Smooth muscle cell (in vitro differentiated cells): ENCODE data around the gene HOXA13. TPM values are rescaled to one million over a fixed set of nuclear protein-coding genes. Genes with fewer than 3 reads are reported as not detected.
A peak's percentile ranks its signal among the peaks of the same experiment; 100 is the strongest.

Source experiments
- DNase-seq: peaks from one replicate; lab custom pipeline; 2025; ENCODE audit not compliant: unreplicated experiment; lab: John Stamatoyannopoulos, UW
- H2AFZ ChIP-seq: fragments of 200-600 bp; sonication (generic); 2 replicates; pipeline ENCODE4 v1.6.0; 2016; ENCODE audit warnings: antibody characterized with exemption, low read depth, mild to moderate bottlenecking
- H3F3A ChIP-seq: fragments of 200-600 bp; sonication (generic); 2 replicates; pipeline ENCODE4 v1.6.0; 2017; ENCODE audit warnings: antibody characterized with exemption, low read depth
- H3K27ac ChIP-seq: fragments of 200-600 bp; sonication (generic); 2 replicates; pipeline ENCODE4 v1.5.1; 2016; ENCODE audit warnings: low read depth, mild to moderate bottlenecking
- H3K27me3 ChIP-seq: fragments of 200-600 bp; sonication (generic); 2 replicates; pipeline ENCODE4 v1.6.1; 2016; ENCODE audit warnings: low read depth, mild to moderate bottlenecking
- H3K36me3 ChIP-seq: fragments of 200-600 bp; sonication (generic); 2 replicates; pipeline ENCODE4 v1.5.1; 2016; ENCODE audit warnings: low read depth
- H3K4me1 ChIP-seq: fragments of 200-600 bp; sonication (generic); 2 replicates; pipeline ENCODE4 v1.5.1; 2016; ENCODE audit warnings: low read depth
- H3K4me2 ChIP-seq: fragments of 200-600 bp; sonication (generic); 2 replicates; pipeline ENCODE4 v1.6.0; 2016; ENCODE audit warnings: mild to moderate bottlenecking
- H3K4me3 ChIP-seq: fragments of 200-600 bp; sonication (generic); 2 replicates; pipeline ENCODE4 v1.5.1; 2016; ENCODE audit warnings: mild to moderate bottlenecking
- H3K79me2 ChIP-seq: fragments of 200-600 bp; sonication (generic); 2 replicates; pipeline ENCODE4 v1.6.0; 2016; ENCODE audit warnings: low read depth, mild to moderate bottlenecking
- H3K9ac ChIP-seq: fragments of 200-600 bp; sonication (generic); 2 replicates; pipeline ENCODE4 v1.6.0; 2016; ENCODE audit warnings: low read depth
- H3K9me3 ChIP-seq: fragments of 200-600 bp; sonication (generic); replicated peaks from 2 replicates; pipeline ENCODE4 v1.5.1; 2016; ENCODE audit warnings: low read depth
- H4K20me1 ChIP-seq: fragments of 200-600 bp; sonication (generic); 2 replicates; pipeline ENCODE4 v1.6.0; 2016; ENCODE audit warnings: low read depth
- CTCF ChIP-seq: fragments of 200-600 bp; sonication (generic); IDR thresholded peaks from 2 replicates; pipeline ENCODE4 v1.5.1; 2017; ENCODE audit warnings: borderline replicate concordance, mild to moderate bottlenecking, antibody characterized with exemption; ENCODE audit not compliant: insufficient read depth, poor library complexity, severe bottlenecking
- WGBS: methylation state at CpG from one replicate; pipeline ENCODE4 v1.1.7; 2016; ENCODE audit warnings: low lambda C conversion rate; 5-methylcytosine and 5-hydroxymethylcytosine counted together
- polyA plus RNA-seq: library from polyadenylated mRNA; unstranded; fragments of >200 nt; fragmentation: Nextera tagmentation; extraction: Ambion mirVana; gene quantifications from 2 replicates; pipeline ENCODE4 v1.2.1, GENCODE V29; 2016
- total RNA-seq: library from RNA; depleted of rRNA; stranded (reverse); fragments of >200 nt; gene quantifications from 2 replicates; pipeline ENCODE4 v1.2.3, GENCODE V29; 2014

The HOXA13 gene
- total and polyA plus RNA-seq, 2 experiments from 2014 or later: 10.0 to 14.2 TPM

- DNase-seq: no peak
- Histone ChIP-seq H3K4me2 (peak overlapping the region; percentile 89), H3K36me3 (no peaks in the 10 kb centered on the region), H3K4me3 (peak overlapping the region; percentile 67), H3F3A (peaks cover 7% of the 10 kb centered on the region), H3K4me1 (no peaks in the 10 kb centered on the region), H3K79me2 (peaks cover 100% of the 10 kb centered on the region), H3K9ac (peak overlapping the region; percentile 88), H4K20me1 (peaks cover 35% of the 10 kb centered on the region), H3K27me3 (peaks cover 36% of the 10 kb centered on the region), H3K9me3 (no peaks in the 10 kb centered on the region), H3K27ac (peak overlapping the region; percentile 95), H2AFZ (no peak overlapping the region)
- WGBS: 8% methylated on average over 30 of the region's 30 CpGs
- TF ChIP-seq CTCF: no peak
Observed at GRCh38 chr7:27171637-27172314, 28.1 kb downstream of the HOXA13 start.

GRCh38 chr7:27171325-27171636 lies 28.6 kb downstream of the HOXA13 start:
- Histone ChIP-seq H3K4me1 (no peaks in the 10 kb centered on the region), H3K36me3 (no peaks in the 10 kb centered on the region), H3K9ac (peak overlapping the region; percentile 88), H3K27me3 (peaks cover 40% of the 10 kb centered on the region), H3K4me2 (peak overlapping the region; percentile 89), H4K20me1 (peaks cover 31% of the 10 kb centered on the region), H3K27ac (peak overlapping the region; percentile 95), H3K79me2 (peaks cover 100% of the 10 kb centered on the region), H2AFZ (no peak overlapping the region), H3K4me3 (peak overlapping the region; percentile 67), H3K9me3 (no peaks in the 10 kb centered on the region), H3F3A (peaks cover 7% of the 10 kb centered on the region)
- 3% methylated on average over 8 of the region's 8 CpGs for WGBS
- no peak for DNase-seq
- TF ChIP-seq CTCF: no peak

GRCh38 chr7:27170426-27171324 lies 29.2 kb downstream of the HOXA13 start:
- DNase-seq: no peak
- H3K27me3 ChIP-seq: peaks cover 44% of the 10 kb centered on the region
- H3K79me2 ChIP-seq: peaks cover 100% of the 10 kb centered on the region
- no peak overlapping the region for H2AFZ ChIP-seq
- H3K4me2 ChIP-seq: peak overlapping the region; percentile 89
- H3K9me3 ChIP-seq: no peaks in the 10 kb centered on the region
- TF ChIP-seq CTCF: no peak
- no peaks in the 10 kb centered on the region for H3K4me1 ChIP-seq
- peaks cover 27% of the 10 kb centered on the region for H4K20me1 ChIP-seq
- H3F3A ChIP-seq: peaks cover 7% of the 10 kb centered on the region
- peak overlapping the region; percentile 95 for H3K27ac ChIP-seq
- H3K36me3 ChIP-seq: no peaks in the 10 kb centered on the region
- H3K9ac ChIP-seq: peak overlapping the region; percentile 88
- 13% methylated on average over 11 of the region's 11 CpGs for WGBS
- H3K4me3 ChIP-seq: peak overlapping the region; percentile 67
